Fibroblast of pulmonary artery (primary cell): Measurements from ENCODE around the gene EIPR1.
"Not testable (repeated sequence)": the region's sequence is repeated elsewhere in the genome, so short reads cannot be mapped to it uniquely, and the experiment has no call there.

ENCODE experiments used
- DNase-seq: peaks from one replicate; pipeline ENCODE4 v3.0.0-alpha.2; 2010; ENCODE audit warnings: low read depth
- H3K4me3 ChIP-seq: replicated peaks from 2 replicates; pipeline ENCODE4 v1.5.1; 2011; ENCODE audit warnings: low read depth, mild to moderate bottlenecking, control low read depth, low read length, moderate library complexity
- CTCF ChIP-seq: IDR thresholded peaks from 2 replicates; pipeline ENCODE4 v1.5.1; 2011; ENCODE audit warnings: mild to moderate bottlenecking, control low read depth, low read length, inconsistent platforms; ENCODE audit errors: missing control alignments

Gene EIPR1

GRCh38 chr2:3290655-3291054 lies 87.0 kb downstream of the EIPR1 start:
- DNase-seq, result no peak
- no peak overlapping the region for H3K4me3 ChIP-seq
- TF ChIP-seq CTCF, result no peak

- no peak overlapping the region for H3K4me3 ChIP-seq
- DNase-seq, result no peak
- TF ChIP-seq CTCF, result no peak
Measured at GRCh38 chr2:3289971-3290370, 87.6 kb downstream of the EIPR1 start.

- DNase-seq, result no peak
- no peak overlapping the region for H3K4me3 ChIP-seq
- TF ChIP-seq CTCF, result no peak
Measured at GRCh38 chr2:3289526-3289925, 88.1 kb downstream of the EIPR1 start.

- no peak for DNase-seq
- no peak overlapping the region for H3K4me3 ChIP-seq
- no peak for TF ChIP-seq CTCF
Measured at GRCh38 chr2:3289171-3289515, 88.5 kb downstream of the EIPR1 start.

- DNase-seq, result no peak
- TF ChIP-seq CTCF, result no peak
- H3K4me3 ChIP-seq, result no peak overlapping the region
Measured at GRCh38 chr2:3288470-3289170, 89.0 kb downstream of the EIPR1 start.

GRCh38 chr2:3287896-3288295 lies 89.7 kb downstream of the EIPR1 start:
- no peak overlapping the region for H3K4me3 ChIP-seq
- no peak for TF ChIP-seq CTCF
- DNase-seq, result no peak

GRCh38 chr2:3286646-3287036 lies 91.0 kb downstream of the EIPR1 start:
- DNase-seq, H3K4me3 ChIP-seq: not testable (repeated sequence)
